C4-2B (cell line): ENCODE measurements around the gene XPO4.
"Not testable (repeated sequence)": the region's sequence is repeated elsewhere in the genome, so short reads cannot be mapped to it uniquely, and the experiment has no call there.

Experiments
- H3K27ac ChIP-seq: fragments of 450-650 bp; 2 replicates; pipeline ENCODE4 v1.5.1; 2017
- ZFX ChIP-seq: fragments of 450-650 bp; IDR thresholded peaks from 2 replicates; pipeline ENCODE4 v1.6.1; 2017
- TF ChIP-seq, protein P1 (sequence below): fragments of 450-650 bp; conservative IDR thresholded peaks from 2 replicates; pipeline ENCODE4 v1.5.1; 2017; ENCODE audit warnings: mild to moderate bottlenecking

XPO4 gene

DNA sequence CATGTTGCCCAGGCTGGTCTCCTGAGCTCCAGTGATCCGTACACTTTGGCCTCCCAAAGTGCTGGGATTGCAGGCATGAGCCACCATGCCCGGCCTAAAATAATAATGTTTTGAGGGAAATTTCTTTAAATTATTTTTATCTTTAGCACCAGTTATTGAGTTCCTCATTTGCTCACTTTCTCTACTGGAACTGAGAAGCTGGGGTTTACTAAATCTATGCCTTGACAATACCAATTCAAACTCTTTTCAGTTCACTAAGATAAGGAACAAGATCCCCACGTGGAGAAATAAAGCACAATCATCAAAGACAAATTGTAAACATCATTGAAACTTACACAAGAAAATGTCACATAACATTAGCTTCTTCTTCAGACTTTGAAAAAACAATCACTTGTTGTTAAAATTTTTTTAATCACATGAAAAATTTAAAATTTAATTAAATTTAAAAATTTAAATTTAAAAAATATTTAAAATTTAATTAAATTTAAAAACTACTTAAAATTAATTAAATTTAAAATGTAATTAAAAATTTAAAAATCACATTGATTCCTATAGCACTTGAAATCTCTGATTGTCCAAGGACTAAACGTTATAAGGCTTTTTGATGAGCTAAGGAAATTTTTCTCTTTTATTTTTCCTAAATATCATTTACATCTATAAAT lies 25.2 kb upstream of the XPO4 start:
- TF ChIP-seq, protein P1, sequence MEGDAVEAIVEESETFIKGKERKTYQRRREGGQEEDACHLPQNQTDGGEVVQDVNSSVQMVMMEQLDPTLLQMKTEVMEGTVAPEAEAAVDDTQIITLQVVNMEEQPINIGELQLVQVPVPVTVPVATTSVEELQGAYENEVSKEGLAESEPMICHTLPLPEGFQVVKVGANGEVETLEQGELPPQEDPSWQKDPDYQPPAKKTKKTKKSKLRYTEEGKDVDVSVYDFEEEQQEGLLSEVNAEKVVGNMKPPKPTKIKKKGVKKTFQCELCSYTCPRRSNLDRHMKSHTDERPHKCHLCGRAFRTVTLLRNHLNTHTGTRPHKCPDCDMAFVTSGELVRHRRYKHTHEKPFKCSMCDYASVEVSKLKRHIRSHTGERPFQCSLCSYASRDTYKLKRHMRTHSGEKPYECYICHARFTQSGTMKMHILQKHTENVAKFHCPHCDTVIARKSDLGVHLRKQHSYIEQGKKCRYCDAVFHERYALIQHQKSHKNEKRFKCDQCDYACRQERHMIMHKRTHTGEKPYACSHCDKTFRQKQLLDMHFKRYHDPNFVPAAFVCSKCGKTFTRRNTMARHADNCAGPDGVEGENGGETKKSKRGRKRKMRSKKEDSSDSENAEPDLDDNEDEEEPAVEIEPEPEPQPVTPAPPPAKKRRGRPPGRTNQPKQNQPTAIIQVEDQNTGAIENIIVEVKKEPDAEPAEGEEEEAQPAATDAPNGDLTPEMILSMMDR: no peak
- TF ChIP-seq ZFX: no peak
- H3K27ac ChIP-seq: no peak overlapping the region

DNA sequence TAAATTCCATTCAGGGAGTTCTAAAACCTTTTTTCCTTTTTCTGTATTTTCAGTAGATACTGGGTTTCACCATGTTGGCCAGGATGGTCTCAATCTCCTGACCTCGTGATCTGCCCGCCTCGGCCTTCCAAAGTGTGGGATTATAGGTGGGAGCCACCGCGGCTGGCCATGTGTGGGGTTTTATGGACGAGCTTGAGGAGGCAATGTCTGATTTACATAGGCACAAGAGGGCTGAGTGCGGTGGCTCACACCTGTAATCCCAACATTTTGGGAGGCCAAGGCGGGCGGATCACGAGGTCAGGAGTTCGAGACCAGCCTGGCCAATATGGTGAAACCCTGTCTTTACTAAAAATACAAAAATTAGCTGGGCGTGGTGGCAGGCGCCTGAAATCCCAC lies 22.8 kb upstream of the XPO4 start:
- H3K27ac ChIP-seq: not testable (repeated sequence)

DNA sequence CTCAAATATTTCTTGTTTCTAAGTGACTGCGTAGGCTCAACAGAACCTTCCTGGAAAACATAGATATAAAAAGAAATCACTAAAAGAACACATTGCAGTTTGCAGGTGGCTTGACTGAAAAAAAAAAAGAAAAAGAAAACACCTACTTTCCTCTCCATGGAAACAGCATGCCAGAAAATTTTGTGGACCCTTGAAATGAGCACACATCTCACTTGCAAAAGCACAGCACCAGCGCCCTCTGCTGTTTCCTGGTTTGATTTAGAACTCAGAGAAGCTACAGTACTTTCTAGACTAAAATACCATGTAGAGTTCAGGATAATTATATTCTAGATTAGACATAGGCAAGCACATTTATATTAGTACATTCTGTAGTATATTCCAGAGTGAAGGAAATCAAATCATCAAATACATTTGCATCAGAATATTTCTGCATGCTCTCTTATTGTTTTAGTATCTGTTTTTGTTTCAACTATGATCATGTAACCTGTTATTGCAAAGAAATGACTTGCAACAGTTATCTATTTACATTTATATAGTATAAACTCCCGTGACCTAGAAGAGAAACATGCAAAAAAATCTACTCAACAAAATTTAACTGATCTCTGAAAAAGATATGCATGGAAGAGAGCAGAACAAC lies 22.3 kb upstream of the XPO4 start:
- no peak overlapping the region for H3K27ac ChIP-seq
- TF ChIP-seq, protein P1: peak; percentile 97
- no peak for TF ChIP-seq ZFX

DNA sequence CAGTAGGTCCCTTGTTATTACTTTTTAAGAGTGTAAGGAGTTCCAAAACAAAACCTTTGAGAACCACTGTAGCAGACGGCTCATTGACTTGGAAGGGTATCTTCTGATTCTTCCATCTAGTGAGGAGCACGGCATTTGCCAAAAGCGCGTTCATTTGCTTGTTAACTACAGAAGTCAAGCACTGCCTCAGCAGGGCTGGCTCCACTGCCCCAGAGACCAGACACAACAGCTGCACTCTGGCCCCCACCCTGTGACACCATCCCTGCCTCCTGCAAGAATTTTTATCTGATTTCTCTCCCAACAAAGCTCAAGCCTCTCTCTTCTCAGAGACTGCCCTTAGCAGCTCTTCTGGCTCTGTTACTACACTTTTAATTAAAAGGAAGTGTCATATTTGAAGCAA lies 20.7 kb upstream of the XPO4 start:
- H3K27ac ChIP-seq: no peak overlapping the region
- TF ChIP-seq, protein P1: no peak
- TF ChIP-seq ZFX: no peak

DNA sequence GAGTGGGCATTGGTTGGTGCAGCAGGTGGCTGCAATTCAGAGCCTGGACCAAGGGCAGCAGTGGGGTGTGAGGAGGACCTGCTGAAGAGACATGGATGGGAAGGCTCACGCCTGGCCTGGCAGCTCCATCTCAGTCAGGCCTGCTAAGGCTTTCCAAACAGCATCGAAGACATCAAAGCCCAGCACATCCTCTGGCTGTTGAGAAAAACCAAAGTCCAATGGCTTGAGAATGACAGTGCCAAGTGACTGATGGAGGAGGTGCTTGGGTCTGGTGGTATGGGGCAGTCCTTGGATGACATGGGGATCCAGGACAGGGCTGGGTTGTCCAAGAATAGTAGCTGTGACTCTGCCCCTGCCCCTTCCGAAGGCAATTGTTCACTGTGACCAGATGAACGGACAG lies 19.0 kb upstream of the XPO4 start:
- H3K27ac ChIP-seq: no peak overlapping the region
- TF ChIP-seq ZFX: no peak
- TF ChIP-seq, protein P1: no peak

DNA sequence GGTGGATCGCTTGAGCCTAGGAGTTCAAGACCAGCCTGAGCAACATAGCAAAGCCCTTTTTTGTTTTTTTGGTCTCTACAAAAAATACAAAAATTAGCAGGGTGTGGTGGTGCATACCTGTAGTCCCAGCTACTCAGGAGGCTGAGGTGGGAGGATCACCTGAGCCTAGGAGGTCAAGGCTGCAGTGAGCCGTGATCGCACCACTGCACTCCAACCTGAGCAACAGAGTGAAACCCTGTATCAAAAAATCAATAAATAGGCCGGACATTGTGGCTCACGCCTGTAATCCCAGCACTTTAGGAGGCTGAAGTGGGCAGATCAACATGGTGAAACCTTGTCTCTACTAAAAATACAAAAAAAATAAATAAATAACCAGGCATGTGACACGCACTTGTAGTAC lies 13.1 kb upstream of the XPO4 start:
- H3K27ac ChIP-seq: not testable (repeated sequence)

DNA sequence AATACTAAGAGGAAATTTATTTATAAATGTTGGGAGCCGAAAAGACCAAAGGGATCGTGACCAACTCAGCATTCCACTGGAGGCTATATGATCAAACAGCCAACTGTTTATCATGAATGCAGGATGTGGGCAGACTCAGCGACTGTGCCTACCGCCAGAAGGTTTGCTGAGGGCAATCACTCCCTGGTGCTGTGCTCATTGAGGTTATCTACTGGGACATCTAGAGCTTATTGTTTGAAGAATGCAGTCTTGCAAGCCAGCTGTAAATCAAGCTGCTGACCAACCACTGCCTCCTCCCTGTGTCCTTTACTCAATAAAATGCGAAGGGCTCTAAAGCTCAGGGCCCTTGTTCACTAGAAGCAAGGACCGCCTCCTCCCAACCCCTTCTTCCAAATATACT lies 8.5 kb upstream of the XPO4 start:
- no peak for TF ChIP-seq ZFX
- TF ChIP-seq, protein P1: no peak
- H3K27ac ChIP-seq: no peak overlapping the region

DNA sequence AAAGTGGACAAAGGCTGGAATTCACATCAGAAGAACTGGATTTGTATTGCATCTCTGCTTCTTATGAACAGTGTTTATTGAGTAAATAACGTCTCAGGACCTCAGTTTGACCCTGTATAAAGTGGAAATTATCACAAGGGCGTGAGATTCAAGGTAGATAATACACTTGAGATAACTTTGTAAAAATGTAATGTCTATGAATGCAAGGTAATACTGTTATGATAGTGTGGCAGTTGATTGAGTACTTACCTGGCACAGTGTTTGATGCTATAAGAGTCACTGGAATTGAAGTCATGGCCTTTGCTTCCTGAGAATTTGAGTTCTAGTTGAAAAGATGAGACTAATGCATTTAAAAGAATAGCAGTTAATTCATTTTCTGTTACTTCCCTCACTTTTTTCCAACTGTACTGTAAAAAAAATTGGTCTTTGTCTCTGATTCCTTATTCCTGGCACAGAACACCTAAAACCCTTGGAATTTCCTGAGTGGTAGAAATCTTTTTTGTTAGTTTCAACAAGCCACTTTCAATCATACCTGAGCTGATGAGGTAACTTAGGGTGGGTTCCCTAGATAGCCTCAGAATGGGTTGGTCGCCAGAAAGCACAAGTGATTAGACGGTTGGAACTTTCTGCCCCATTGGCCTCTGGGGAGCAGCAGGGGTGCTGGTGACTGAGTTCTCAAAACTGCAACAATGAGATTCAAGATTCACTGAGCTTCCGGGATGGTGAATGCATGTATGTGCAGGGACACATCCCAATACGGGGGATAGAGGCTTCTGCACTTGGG lies 6.4 kb upstream of the XPO4 start:
- TF ChIP-seq, protein P1: no peak
- TF ChIP-seq ZFX: no peak
- H3K27ac ChIP-seq: no peak overlapping the region
